ENCODE results near the gene DAZ3. TPM values are rescaled to one million over a fixed set of nuclear protein-coding genes. Genes with fewer than 3 reads are reported as not detected.
"Not testable (repeated sequence)": the region's sequence is repeated elsewhere in the genome, so short reads cannot be mapped to it uniquely, and the experiment has no call there.

The DAZ3 gene
- not detected for total RNA-seq

GRCh38 chrY:24813293-24813692 lies at the start of gene DAZ3:
Gene DAZ3 (minus strand): TSS chrY:24813393. CDS start chrY:24813185, 208 bp downstream.
- CTCF ChIA-PET, POLR2A ChIA-PET: not testable (repeated sequence)

- POLR2A ChIA-PET, CTCF ChIA-PET: not testable (repeated sequence)
Observed at GRCh38 chrY:24833619-24834018, 20.4 kb upstream of the DAZ3 start, which contains the start of gene DAZ4. Gene DAZ4 (plus strand): TSS chrY:24833919. CDS start chrY:24834127, 208 bp downstream.

- CTCF ChIA-PET, POLR2A ChIA-PET: not testable (repeated sequence)
Observed at GRCh38 chrY:24825069-24825468, 11.9 kb upstream of the DAZ3 start.

- POLR2A ChIA-PET, CTCF ChIA-PET: not testable (repeated sequence)
Observed at GRCh38 chrY:24824184-24824879, 11.1 kb upstream of the DAZ3 start.

- POLR2A ChIA-PET, CTCF ChIA-PET: not testable (repeated sequence)
Observed at GRCh38 chrY:24821836-24822235, 8.6 kb upstream of the DAZ3 start.

Other genes starting within 250 kb of the DAZ3 start
- not detected for gene BPY2B, start 195.4 kb downstream of the DAZ3 start, total RNA-seq
- not detected for gene DAZ4, start 20.5 kb upstream of the DAZ3 start, total RNA-seq
- not detected for gene BPY2C, start 238.7 kb upstream of the DAZ3 start, total RNA-seq